Neural progenitor cell (in vitro differentiated cells): ENCODE data around the gene CCDC120. TPM values are rescaled to one million over a fixed set of nuclear protein-coding genes. Genes with fewer than 3 reads are reported as not detected.

Source experiments
- DNase-seq: peaks from one replicate; pipeline ENCODE4 v3.0.0-alpha.2; 2016; ENCODE audit warnings: low spot score
- H2AFZ ChIP-seq: fragments of 200-600 bp; sonication (generic); replicated peaks from 2 replicates; pipeline ENCODE4 v1.6.1; 2016; ENCODE audit warnings: antibody characterized with exemption
- H3F3A ChIP-seq: fragments of 200-600 bp; sonication (generic); 2 replicates; pipeline ENCODE4 v1.6.1; 2016; ENCODE audit warnings: antibody characterized with exemption, low read depth
- H3K27ac ChIP-seq: fragments of 200-600 bp; sonication (generic); 2 replicates; pipeline ENCODE4 v1.5.1; 2016; ENCODE audit warnings: mild to moderate bottlenecking
- H3K27me3 ChIP-seq: fragments of 200-600 bp; sonication (generic); 2 replicates; pipeline ENCODE4 v1.6.1; 2016; ENCODE audit warnings: mild to moderate bottlenecking, moderate library complexity
- H3K36me3 ChIP-seq: fragments of 200-600 bp; sonication (generic); 2 replicates; pipeline ENCODE4 v1.5.1; 2016
- H3K4me1 ChIP-seq: fragments of 200-600 bp; sonication (generic); 2 replicates; pipeline ENCODE4 v1.6.1; 2016; ENCODE audit warnings: mixed run types
- H3K4me2 ChIP-seq: fragments of 200-600 bp; sonication (generic); 2 replicates; pipeline ENCODE4 v1.6.1; 2016
- H3K4me3 ChIP-seq: fragments of 200-600 bp; sonication (generic); 2 replicates; pipeline ENCODE4 v1.5.1; 2016
- H3K79me2 ChIP-seq: fragments of 200-600 bp; sonication (generic); 2 replicates; pipeline ENCODE4 v1.6.1; 2016; ENCODE audit warnings: low read depth
- H3K9ac ChIP-seq: fragments of 200-600 bp; sonication (generic); 2 replicates; pipeline ENCODE4 v1.6.1; 2016
- H3K9me3 ChIP-seq: fragments of 200-600 bp; sonication (generic); 2 replicates; pipeline ENCODE4 v1.5.1; 2016; ENCODE audit warnings: low read depth
- H4K20me1 ChIP-seq: fragments of 200-600 bp; sonication (generic); 2 replicates; pipeline ENCODE4 v1.6.1; 2016; ENCODE audit warnings: low read depth
- H3K27ac Mint-ChIP-seq: 3 replicates; pipeline ENCODE4 v1.8.0; 2021; ENCODE audit warnings: mixed read lengths
- H3K27me3 Mint-ChIP-seq: 2 replicates; pipeline ENCODE4 v1.8.0; 2022; ENCODE audit warnings: low read depth, mild to moderate bottlenecking, inconsistent platforms, moderate library complexity, mixed read lengths; ENCODE audit not compliant: insufficient read depth
- H3K36me3 Mint-ChIP-seq: 3 replicates; pipeline ENCODE4 v1.8.0; 2021; ENCODE audit warnings: mixed read lengths
- H3K4me1 Mint-ChIP-seq: 3 replicates; pipeline ENCODE4 v1.8.0; 2021; ENCODE audit warnings: mixed read lengths
- H3K4me3 Mint-ChIP-seq: 3 replicates; pipeline ENCODE4 v1.8.0; 2021; ENCODE audit warnings: mild to moderate bottlenecking, moderate library complexity, mixed read lengths
- H3K9me3 Mint-ChIP-seq: 3 replicates; pipeline ENCODE4 v1.8.0; 2020; ENCODE audit warnings: mixed read lengths
- CTCF ChIP-seq: fragments of 200-600 bp; sonication (generic); IDR thresholded peaks from 2 replicates; pipeline ENCODE4 v1.5.1; 2017; ENCODE audit warnings: antibody characterized with exemption, mild to moderate bottlenecking
- EZH2 ChIP-seq: fragments of 200-600 bp; sonication (generic); IDR thresholded peaks from 2 replicates; pipeline ENCODE4 v1.6.1; 2017; ENCODE audit warnings: antibody characterized with exemption, mild to moderate bottlenecking, moderate library complexity
- EZH2phosphoT487 ChIP-seq: fragments of 200-600 bp; sonication (generic); IDR thresholded peaks from 2 replicates; pipeline ENCODE4 v1.6.1; 2017; ENCODE audit warnings: antibody characterized with exemption
- total RNA-seq: library from RNA; depleted of rRNA; stranded (reverse); fragments of >200 nt; gene quantifications from 2 replicates; pipeline ENCODE4 v1.2.3, GENCODE V29; 2015; ENCODE audit warnings: low replicate concordance

CCDC120 gene
- total RNA-seq, 1 donor from 2014 or later = 1.1 TPM

GRCh38 chrX:49029876-49030275 lies 28.9 kb upstream of the CCDC120 start:
- DNase-seq = no peak
- no peak overlapping the region for H3K27ac Mint-ChIP-seq
- H3F3A ChIP-seq = no peaks in the 10 kb centered on the region

GRCh38 chrX:49030283-49030682 lies 28.5 kb upstream of the CCDC120 start:
- Histone ChIP-seq H3K4me3 (no peak overlapping the region), H3K9ac (no peak overlapping the region), H4K20me1 (no peaks in the 10 kb centered on the region), H3K36me3 (no peaks in the 10 kb centered on the region), H3K9me3 (no peaks in the 10 kb centered on the region), H2AFZ (no peak overlapping the region), H3K27me3 (no peaks in the 10 kb centered on the region), H3K4me2 (no peak overlapping the region), H3K4me1 (no peaks in the 10 kb centered on the region), H3K79me2 (no peaks in the 10 kb centered on the region), H3F3A (no peaks in the 10 kb centered on the region), H3K27ac (no peak overlapping the region)
- TF ChIP-seq EZH2phosphoT487 (no peak), CTCF (no peak), EZH2 (no peak)
- H3K4me1 Mint-ChIP-seq = no peaks in the 10 kb centered on the region
- no peak overlapping the region for H3K27ac Mint-ChIP-seq
- no peak overlapping the region for H3K4me3 Mint-ChIP-seq
- peaks cover 9% of the 10 kb centered on the region for H3K36me3 Mint-ChIP-seq
- H3K27me3 Mint-ChIP-seq = peaks cover 2% of the 10 kb centered on the region
- DNase-seq = no peak
- peaks cover 9% of the 10 kb centered on the region for H3K9me3 Mint-ChIP-seq

More at GRCh38 chrX:49029876-49030275, 28.9 kb upstream of the CCDC120 start:
- no peak overlapping the region for H3K27ac ChIP-seq
- no peaks in the 10 kb centered on the region for H3K79me2 ChIP-seq
- no peaks in the 10 kb centered on the region for H3K4me1 Mint-ChIP-seq
- no peaks in the 10 kb centered on the region for H3K27me3 ChIP-seq
- H3K36me3 Mint-ChIP-seq = peaks cover 9% of the 10 kb centered on the region
- peaks cover 2% of the 10 kb centered on the region for H3K27me3 Mint-ChIP-seq
- H3K4me3 ChIP-seq = no peak overlapping the region
- no peaks in the 10 kb centered on the region for H3K36me3 ChIP-seq
- no peak overlapping the region for H3K9ac ChIP-seq
- H4K20me1 ChIP-seq = no peaks in the 10 kb centered on the region
- no peak overlapping the region for H2AFZ ChIP-seq
- no peak overlapping the region for H3K4me3 Mint-ChIP-seq
- H3K4me1 ChIP-seq = no peaks in the 10 kb centered on the region
- no peaks in the 10 kb centered on the region for H3K9me3 ChIP-seq
- no peak for TF ChIP-seq CTCF
- no peak for TF ChIP-seq EZH2
- no peak for TF ChIP-seq EZH2phosphoT487
- H3K9me3 Mint-ChIP-seq = peaks cover 9% of the 10 kb centered on the region
- H3K4me2 ChIP-seq = no peak overlapping the region

DNA sequence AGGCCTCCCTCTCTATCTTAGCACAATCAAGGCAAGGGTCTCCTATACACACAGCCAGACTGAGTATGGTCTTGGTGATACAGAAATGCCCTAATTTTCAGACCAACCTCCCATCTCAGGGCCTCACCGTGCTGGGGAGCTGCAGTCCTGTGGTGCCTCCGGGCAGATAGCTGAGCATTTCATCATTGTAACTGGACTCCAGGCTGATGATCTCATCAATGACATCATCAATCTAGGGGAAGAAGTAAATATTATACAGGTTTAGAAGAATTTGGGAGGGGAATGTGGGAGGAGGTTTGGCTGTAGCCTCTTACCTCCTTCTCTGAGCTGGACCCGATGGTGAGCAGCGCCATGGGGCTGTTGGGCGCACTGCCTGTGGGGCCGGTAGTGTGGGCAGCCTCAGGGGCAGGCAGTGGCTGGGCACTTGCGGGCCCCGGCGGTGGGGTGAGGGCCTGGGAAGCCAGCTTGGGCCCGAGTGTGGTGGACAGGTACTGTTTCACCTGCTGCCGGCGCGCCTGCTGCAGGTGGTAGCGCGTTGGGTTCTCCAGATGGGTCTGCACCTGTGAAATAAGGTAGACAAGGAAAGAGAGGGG lies 20.8 kb upstream of the CCDC120 start:
- Histone ChIP-seq H3K27ac (no peak overlapping the region), H2AFZ (no peak overlapping the region), H3K27me3 (no peaks in the 10 kb centered on the region), H3K4me2 (no peak overlapping the region), H4K20me1 (peaks cover 5% of the 10 kb centered on the region), H3K4me3 (no peak overlapping the region), H3K79me2 (peaks cover 35% of the 10 kb centered on the region), H3K9me3 (no peaks in the 10 kb centered on the region), H3F3A (peaks cover 18% of the 10 kb centered on the region), H3K4me1 (peaks cover 3% of the 10 kb centered on the region), H3K36me3 (no peaks in the 10 kb centered on the region), H3K9ac (no peak overlapping the region)
- Mint-ChIP-seq H3K27ac (no peak overlapping the region), H3K4me3 (no peak overlapping the region), H3K4me1 (peaks cover 38% of the 10 kb centered on the region), H3K9me3 (peaks cover 25% of the 10 kb centered on the region), H3K27me3 (peaks cover 9% of the 10 kb centered on the region), H3K36me3 (peaks cover 16% of the 10 kb centered on the region)
- TF ChIP-seq EZH2phosphoT487 (no peak), CTCF (no peak), EZH2 (no peak)
- DNase-seq = no peak
